Stimulated activated CD4-positive, alpha-beta T cell treated with anti-CD3 and anti-CD28 coated beads, Interleukin-2, amount 100 ng/mL, for 4 hours (primary cell): ENCODE measurements around the gene ZFP64.

Source experiments
- DNase-seq: peaks from one replicate; pipeline ENCODE4 v3.0.0-alpha.2; 2020; ENCODE audit warnings: low read depth

ZFP64 gene

DNA sequence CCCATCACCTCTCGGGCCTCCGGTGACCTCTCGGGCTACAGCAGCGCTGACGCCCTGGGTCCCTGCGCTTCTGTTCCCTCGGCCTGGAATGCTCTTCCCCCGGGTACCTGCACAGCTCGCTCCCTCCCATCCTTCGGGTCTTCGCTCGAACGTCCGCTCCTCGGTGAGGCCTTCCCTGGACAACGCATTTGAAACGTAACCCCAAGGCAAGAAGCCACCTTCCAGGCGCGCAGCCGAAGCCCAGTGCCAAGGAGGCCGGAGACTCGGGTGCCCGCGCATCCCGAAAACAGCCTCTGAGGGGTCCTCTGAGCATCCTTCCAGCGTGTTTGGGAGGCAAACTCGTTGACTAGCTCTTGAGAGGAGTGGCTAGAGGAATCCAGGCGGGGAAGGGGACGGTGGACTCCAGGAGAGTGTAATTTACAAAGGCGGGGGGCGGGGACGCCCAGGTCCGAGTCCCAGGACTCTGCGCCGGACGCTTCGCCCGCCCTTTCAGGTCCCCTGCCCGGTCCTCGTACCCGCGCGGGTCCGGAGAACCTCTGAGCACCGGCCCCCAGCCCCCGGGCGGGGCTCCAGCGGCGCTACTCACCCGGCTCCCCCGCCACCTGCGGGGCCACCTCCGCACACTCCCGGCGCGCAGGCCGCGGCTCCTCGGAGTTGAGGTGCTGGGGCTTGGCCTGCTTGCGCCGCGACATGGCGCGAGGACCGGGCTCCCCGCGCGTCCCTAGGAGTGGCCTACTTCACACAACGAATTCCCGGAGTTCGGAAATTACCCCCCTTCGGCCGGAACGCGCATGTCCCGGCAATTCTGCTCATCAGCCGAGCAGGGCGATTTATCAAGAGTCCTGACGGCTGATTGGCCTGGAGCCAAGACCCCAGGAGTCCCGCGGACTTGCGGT, 86.8 kb downstream of the ZFP64 start:
- no peak for DNase-seq

DNA sequence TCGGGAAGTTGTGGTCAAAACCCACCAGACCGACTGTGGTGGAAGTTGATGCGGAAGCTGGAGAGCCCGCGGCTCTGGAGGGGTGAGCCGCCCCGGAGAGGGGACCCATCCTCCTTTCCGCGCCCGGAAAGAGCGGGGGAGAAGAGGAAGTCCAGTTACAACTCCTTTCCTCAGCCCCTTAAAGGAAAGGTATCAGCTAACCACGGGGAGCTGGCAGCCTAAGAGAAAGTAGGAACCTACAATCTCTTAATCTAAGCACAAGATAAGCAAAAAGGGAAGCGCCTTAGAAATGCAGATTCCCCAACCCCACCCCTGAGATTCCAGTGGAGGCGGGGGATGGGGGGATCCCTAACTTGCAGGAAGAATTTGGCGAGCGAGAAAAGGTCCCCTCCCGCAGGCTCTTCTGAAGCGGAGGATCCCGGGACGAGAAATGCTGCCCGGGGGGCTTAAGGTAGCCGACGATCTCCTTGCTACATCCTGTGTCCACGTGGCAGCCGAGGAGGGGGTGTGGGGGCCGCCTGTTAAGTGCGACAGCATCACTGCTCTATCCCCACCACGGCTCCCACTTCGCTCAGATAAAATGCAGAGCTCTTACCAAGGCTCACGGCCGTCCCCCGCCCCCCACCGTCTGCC, 87.5 kb downstream of the ZFP64 start:
- DNase-seq: no peak

DNA sequence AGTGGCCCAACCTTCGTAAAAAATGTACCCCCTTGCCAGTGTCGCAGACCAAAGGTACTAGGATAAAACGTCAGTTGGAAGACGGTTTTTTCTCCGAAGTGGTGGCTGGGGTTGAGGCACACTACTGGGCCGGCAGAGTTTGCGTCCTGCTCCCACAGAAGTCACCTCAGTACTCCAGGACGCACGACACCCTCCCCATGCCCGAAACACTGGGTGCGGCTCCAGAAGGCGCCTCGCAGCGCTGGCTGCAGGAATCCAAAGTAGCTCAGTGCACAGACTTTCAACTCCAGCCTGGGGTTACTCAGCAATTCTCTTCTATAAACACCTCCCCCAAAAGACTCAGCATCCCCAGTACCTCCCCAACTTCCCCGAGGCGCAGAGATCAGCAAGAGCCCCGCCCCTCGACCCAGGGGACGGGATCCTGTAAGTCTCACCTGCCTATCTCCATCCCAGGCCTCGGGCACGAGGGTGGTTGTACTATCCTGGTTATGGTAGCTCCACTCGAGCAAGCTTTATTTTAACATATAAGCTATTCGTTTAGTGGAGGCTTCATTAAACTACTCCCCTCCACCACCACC, 88.2 kb downstream of the ZFP64 start:
- DNase-seq: no peak

DNA sequence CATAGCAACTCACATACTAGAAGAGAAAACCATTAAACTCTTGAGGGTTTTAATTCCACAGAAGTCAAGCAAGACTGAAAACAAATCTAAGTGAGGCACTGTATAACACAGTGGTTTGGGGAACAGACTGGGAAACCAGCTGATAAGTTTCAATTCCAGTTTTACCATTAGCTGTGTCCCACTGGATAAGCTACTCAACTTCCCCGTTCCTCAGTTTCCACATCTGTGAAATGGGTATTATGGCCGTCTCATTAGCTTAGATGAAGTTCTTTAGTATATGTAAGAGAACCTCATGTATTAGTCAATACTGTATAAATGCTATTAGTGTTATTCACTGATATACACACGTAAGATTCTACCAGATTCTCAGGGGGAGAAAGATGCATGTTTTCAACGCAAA, 89.0 kb downstream of the ZFP64 start:
- no peak for DNase-seq

DNA sequence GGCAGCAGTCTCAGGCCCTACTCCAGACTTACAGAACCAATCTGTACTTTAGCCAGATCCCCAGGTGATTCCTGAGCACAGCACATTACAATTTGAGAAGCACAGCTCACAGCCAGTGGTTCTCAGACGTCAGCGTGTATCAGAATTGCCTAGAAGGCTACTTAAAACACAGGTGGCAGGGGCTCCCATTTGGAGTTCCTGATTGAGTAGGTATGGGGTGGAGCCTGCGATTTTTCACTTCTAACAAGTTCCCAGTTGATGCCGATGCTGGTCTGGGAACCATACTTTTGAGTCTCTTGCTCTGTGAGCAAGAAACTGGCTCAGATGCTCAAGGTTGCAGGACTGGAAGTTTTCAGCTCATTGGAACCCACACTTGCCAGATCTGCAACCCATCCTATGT, 89.5 kb downstream of the ZFP64 start:
- DNase-seq: no peak
